ENCODE results near the gene POC1A.

The POC1A gene

GRCh38 chr3:52070724-52071621 is 83.2 kb downstream of the POC1A start:
- CTCF ChIA-PET: interaction anchor here (0.6 kb wide), 1 partner anchor 419 kb away, joined by 7 read pairs; no protein-coding TSS in a partner anchor
- POLR2A ChIA-PET (ENCODE audit: low non-redundant PET): no interaction called here
- TF ChIP-seq CTCF (conservative IDR thresholded peaks at IDR 0.05; ENCODE audit: low read depth): no peak
- H3K27ac ChIP-seq: peak overlapping the region; percentile 100
- no peak for DNase-seq (ENCODE audit: low spot score)

GRCh38 chr3:52069855-52070254 is 84.4 kb downstream of the POC1A start:
- no peak for DNase-seq (ENCODE audit: low spot score)
- POLR2A ChIA-PET (ENCODE audit: low non-redundant PET): no interaction called here
- CTCF ChIA-PET: no interaction called here
- peak overlapping the region; percentile 100 for H3K27ac ChIP-seq
- TF ChIP-seq CTCF (conservative IDR thresholded peaks at IDR 0.05; ENCODE audit: low read depth): no peak

GRCh38 chr3:52069135-52069534 is 85.1 kb downstream of the POC1A start:
- POLR2A ChIA-PET (ENCODE audit: low non-redundant PET): no interaction called here
- peak overlapping the region; percentile 100 for H3K27ac ChIP-seq
- DNase-seq (ENCODE audit: low spot score): no peak
- TF ChIP-seq CTCF (conservative IDR thresholded peaks at IDR 0.05; ENCODE audit: low read depth): no peak
- CTCF ChIA-PET: no interaction called here

GRCh38 chr3:52068730-52069129 is 85.5 kb downstream of the POC1A start:
- CTCF ChIA-PET: no interaction called here
- peak overlapping the region; percentile 100 for H3K27ac ChIP-seq
- POLR2A ChIA-PET (ENCODE audit: low non-redundant PET): no interaction called here
- DNase-seq (ENCODE audit: low spot score): no peak
- no peak for TF ChIP-seq CTCF (conservative IDR thresholded peaks at IDR 0.05; ENCODE audit: low read depth)

- peak overlapping the region; percentile 100 for H3K27ac ChIP-seq
- ChIA-PET CTCF (no interaction called here), POLR2A (ENCODE audit: low non-redundant PET) (no interaction called here)
- DNase-seq (ENCODE audit: low spot score): no peak
- TF ChIP-seq CTCF (conservative IDR thresholded peaks at IDR 0.05; ENCODE audit: low read depth): no peak
Observed at GRCh38 chr3:52068055-52068571, 86.1 kb downstream of the POC1A start.

- DNase-seq (ENCODE audit: low spot score): no peak
- ChIA-PET CTCF (no interaction called here), POLR2A (ENCODE audit: low non-redundant PET) (interaction anchor here (1.1 kb wide), 1 partner anchor 11 kb away, joined by 3 read pairs; the partner anchor contains the start of gene DUSP7)
- TF ChIP-seq CTCF (conservative IDR thresholded peaks at IDR 0.05; ENCODE audit: low read depth): no peak
- peak overlapping the region; percentile 100 for H3K27ac ChIP-seq
Observed at GRCh38 chr3:52067526-52067925, 86.7 kb downstream of the POC1A start.
